HEK293 (cell line): ENCODE measurements around the gene TIMM44.

ENCODE experiments used
- CTCF ChIA-PET: fragments of 350-600 bp; formaldehyde crosslinking; extraction: SDS; loops from one replicate; lab custom pipeline; 2021; ENCODE audit warnings: antibody characterized with exemption; lab: Yijun Ruan, JAX
- POLR2A ChIA-PET: fragments of 300-600 bp; formaldehyde crosslinking; extraction: SDS; loops from one replicate; lab custom pipeline; 2020; ENCODE audit warnings: antibody characterized with exemption, inconsistent platforms; lab: Yijun Ruan, JAX
- H3K27ac ChIP-seq: fragments of 200-500 bp; sonication (Bioruptor generic); 2 replicates; pipeline ENCODE4 v1.5.1; 2014; ENCODE audit warnings: low read depth, low read length, control low read depth, inconsistent platforms; ENCODE audit errors: extremely low read depth
- H3K36me3 ChIP-seq, 2 experiments: fragments of 200-500 bp in 1 of 2; sonication (Bioruptor generic) in 1 of 2; 1 replicate in 1 of 2; 2 replicates in 1 of 2; pipeline ENCODE4 v1.5.1; 2014 to 2017; ENCODE audit warnings: inconsistent platforms in 2 of 2, low read length in 2 of 2; ENCODE audit not compliant: control insufficient read depth in 2 of 2, insufficient read depth in 1 of 2
- H3K4me1 ChIP-seq: fragments of 200-500 bp; sonication (Bioruptor generic); 2 replicates; pipeline ENCODE4 v1.5.1; 2014; ENCODE audit warnings: mild to moderate bottlenecking, low read length, inconsistent platforms; ENCODE audit not compliant: control insufficient read depth, insufficient read depth
- H3K4me3 ChIP-seq: 2 replicates; pipeline ENCODE4 v1.5.1; 2011; ENCODE audit warnings: low read depth, mild to moderate bottlenecking, control low read depth, low read length, moderate library complexity
- H3K9me3 ChIP-seq: fragments of 200-500 bp; sonication (Bioruptor generic); 2 replicates; pipeline ENCODE4 v1.5.1; 2014; ENCODE audit warnings: low read depth, low read length, inconsistent platforms; ENCODE audit not compliant: control insufficient read depth, insufficient read depth
- BCL11B ChIP-seq: fragments of 450-650 bp; formaldehyde crosslinking; IDR thresholded peaks from 2 replicates; pipeline ENCODE4 v1.5.1; 2016; ENCODE audit warnings: low read depth, missing biosample characterization, missing genetic modification characterization
- CTCF ChIP-seq: fragments of 450-650 bp; formaldehyde crosslinking; IDR thresholded peaks from 2 replicates; pipeline ENCODE4 v1.5.1; 2016; ENCODE audit warnings: missing biosample characterization, missing genetic modification characterization
- GLIS1 ChIP-seq: fragments of 450-650 bp; formaldehyde crosslinking; IDR thresholded peaks from 2 replicates; pipeline ENCODE4 v1.5.1; 2016; ENCODE audit warnings: missing biosample characterization, missing genetic modification characterization
- GLIS2 ChIP-seq: fragments of 450-650 bp; formaldehyde crosslinking; IDR thresholded peaks from 2 replicates; pipeline ENCODE4 v1.5.1; 2016; ENCODE audit warnings: missing biosample characterization, missing genetic modification characterization
- KLF1 ChIP-seq: fragments of 450-650 bp; formaldehyde crosslinking; IDR thresholded peaks from 2 replicates; pipeline ENCODE4 v1.5.1; 2016; ENCODE audit warnings: missing biosample characterization, missing genetic modification characterization
- OSR2 ChIP-seq: fragments of 450-650 bp; formaldehyde crosslinking; IDR thresholded peaks from 2 replicates; pipeline ENCODE4 v1.5.1; 2016; ENCODE audit warnings: missing biosample characterization, missing genetic modification characterization
- PRDM4 ChIP-seq: fragments of 450-650 bp; formaldehyde crosslinking; IDR thresholded peaks from 2 replicates; pipeline ENCODE4 v1.5.1; 2017; ENCODE audit warnings: missing biosample characterization, missing genetic modification characterization
- SP3 ChIP-seq: fragments of 450-650 bp; formaldehyde crosslinking; IDR thresholded peaks from 2 replicates; pipeline ENCODE4 v1.5.1; 2016; ENCODE audit warnings: missing biosample characterization, missing genetic modification characterization
- ZBTB1 ChIP-seq: fragments of 450-650 bp; formaldehyde crosslinking; IDR thresholded peaks from 2 replicates; pipeline ENCODE4 v1.5.1; 2016; ENCODE audit warnings: missing biosample characterization, missing genetic modification characterization
- ZBTB10 ChIP-seq: fragments of 450-650 bp; formaldehyde crosslinking; IDR thresholded peaks from 2 replicates; pipeline ENCODE4 v1.5.1; 2016; ENCODE audit warnings: missing biosample characterization, missing genetic modification characterization
- ZBTB17 ChIP-seq: fragments of 450-650 bp; formaldehyde crosslinking; IDR thresholded peaks from 2 replicates; pipeline ENCODE4 v1.5.1; 2016; ENCODE audit warnings: missing biosample characterization, missing genetic modification characterization
- ZBTB26 ChIP-seq: fragments of 450-650 bp; formaldehyde crosslinking; optimal IDR thresholded peaks from 2 replicates; pipeline ENCODE3; 2016; ENCODE audit warnings: missing biosample characterization, mild to moderate bottlenecking, missing genetic modification characterization
- ZBTB7A ChIP-seq: fragments of 450-650 bp; formaldehyde crosslinking; IDR thresholded peaks from 2 replicates; pipeline ENCODE4 v1.5.1; 2016; ENCODE audit warnings: low read depth, missing biosample characterization, missing genetic modification characterization
- ZBTB8A ChIP-seq: fragments of 450-650 bp; formaldehyde crosslinking; IDR thresholded peaks from 2 replicates; pipeline ENCODE4 v1.5.1; 2016; ENCODE audit warnings: missing biosample characterization, missing genetic modification characterization
- ZEB2 ChIP-seq: fragments of 450-650 bp; formaldehyde crosslinking; IDR thresholded peaks from 2 replicates; pipeline ENCODE4 v1.5.1; 2016; ENCODE audit warnings: missing biosample characterization, missing genetic modification characterization
- ZIC2 ChIP-seq: fragments of 450-650 bp; formaldehyde crosslinking; IDR thresholded peaks from 2 replicates; pipeline ENCODE4 v1.5.1; 2016; ENCODE audit warnings: missing biosample characterization, missing genetic modification characterization
- ZNF112 ChIP-seq: fragments of 450-650 bp; formaldehyde crosslinking; IDR thresholded peaks from 2 replicates; pipeline ENCODE4 v1.5.0; 2017; ENCODE audit warnings: missing biosample characterization, missing genetic modification characterization
- ZNF133 ChIP-seq: fragments of 450-650 bp; formaldehyde crosslinking; IDR thresholded peaks from 2 replicates; pipeline ENCODE4 v1.5.1; 2016; ENCODE audit warnings: missing biosample characterization, missing genetic modification characterization
- ZNF175 ChIP-seq: fragments of 450-650 bp; formaldehyde crosslinking; IDR thresholded peaks from 2 replicates; pipeline ENCODE4 v1.5.1; 2016; ENCODE audit warnings: missing biosample characterization, missing genetic modification characterization
- ZNF184 ChIP-seq: fragments of 450-650 bp; IDR thresholded peaks from 2 replicates; pipeline ENCODE4 v1.5.1; 2018; ENCODE audit warnings: missing biosample characterization, mild to moderate bottlenecking, missing genetic modification characterization
- ZNF211 ChIP-seq: fragments of 450-650 bp; formaldehyde crosslinking; IDR thresholded peaks from 2 replicates; pipeline ENCODE4 v1.5.1; 2016; ENCODE audit warnings: low read depth, missing biosample characterization, missing genetic modification characterization
- ZNF223 ChIP-seq: fragments of 450-650 bp; formaldehyde crosslinking; IDR thresholded peaks from 2 replicates; pipeline ENCODE4 v1.5.1; 2016; ENCODE audit warnings: missing biosample characterization, missing genetic modification characterization
- ZNF324 ChIP-seq: fragments of 450-650 bp; formaldehyde crosslinking; IDR thresholded peaks from 2 replicates; pipeline ENCODE4 v1.5.1; 2016; ENCODE audit warnings: missing biosample characterization, missing genetic modification characterization
- ZNF335 ChIP-seq: fragments of 450-650 bp; formaldehyde crosslinking; conservative IDR thresholded peaks from 2 replicates; pipeline ENCODE4 v1.5.1; 2016; ENCODE audit warnings: missing biosample characterization, missing genetic modification characterization
- ZNF426 ChIP-seq: fragments of 450-650 bp; formaldehyde crosslinking; IDR thresholded peaks from 2 replicates; pipeline ENCODE4 v1.5.1; 2017; ENCODE audit warnings: missing biosample characterization, missing genetic modification characterization, mild to moderate bottlenecking, inconsistent platforms, moderate library complexity
- ZXDB ChIP-seq: fragments of 450-650 bp; formaldehyde crosslinking; IDR thresholded peaks from 2 replicates; pipeline ENCODE4 v1.5.1; 2016; ENCODE audit warnings: missing biosample characterization, missing genetic modification characterization

Gene TIMM44

GRCh38 chr19:7905268-7905667 is 38.2 kb downstream of the TIMM44 start:
- ChIA-PET POLR2A (no interaction called here), CTCF (no interaction called here)
- Histone ChIP-seq H3K4me3 (peak overlapping the region; percentile 12), H3K27ac (no peak overlapping the region), H3K9me3 (no peaks in the 10 kb centered on the region), H3K4me1 (peaks cover 5% of the 10 kb centered on the region; the same call in 1 of the 2 replicates), H3K36me3 (peaks cover 0 to 33% of the 10 kb centered on the region in 2 experiments; a peak in 1 of 3 replicates)
- peak; percentile 59; the same call in 1 of the 2 replicates for TF ChIP-seq GLIS2 (tag by site-specific recombination)
- no peak for TF ChIP-seq ZNF184 (tag by site-specific recombination)
- peak; percentile 51 for TF ChIP-seq ZIC2 (tag by site-specific recombination)
- no peak for TF ChIP-seq ZBTB1 (tag by site-specific recombination)
- TF ChIP-seq GLIS1 (tag by site-specific recombination), result peak; percentile 95
- no peak for TF ChIP-seq ZNF175 (tag by site-specific recombination)

- peak overlapping the region; percentile 90 for H3K4me3 ChIP-seq
- ChIA-PET POLR2A (interaction anchor here (1.0 to 1.9 kb wide), 16 partner anchors 8 to 97 kb away, joined by 3 to 25 read pairs (median 8); partner anchors contain the start of genes LRRC8E, PRR36, SNAPC2 and TGFBR3L), CTCF (interaction anchor here (0.8 to 1.5 kb wide), 12 partner anchors 11 to 85 kb away, joined by 3 to 12 read pairs (median 3); partner anchors contain the start of gene SNAPC2)
- peaks cover 5% of the 10 kb centered on the region; the same call in 1 of the 2 replicates for H3K4me1 ChIP-seq
- no peaks in the 10 kb centered on the region for H3K9me3 ChIP-seq
- H3K27ac ChIP-seq, result peak overlapping the region; percentile 77
- H3K36me3 ChIP-seq, result peaks cover 0 to 35% of the 10 kb centered on the region in 2 experiments; a peak in 1 of 3 replicates
- peak; percentile 19; the same call in 1 of the 2 replicates for TF ChIP-seq CTCF
- no peak for TF ChIP-seq ZNF184 (tag by site-specific recombination)
- TF ChIP-seq ZBTB7A, result peak; percentile 58; the same call in 1 of the 2 replicates
- TF ChIP-seq ZNF426 (tag by site-specific recombination), result no peak
- TF ChIP-seq ZBTB8A (tag by site-specific recombination), result 0 out of 2 replicates have a peak, but pooled peaks have one; percentile 14
- peak; percentile 54; the same call in 1 of the 2 replicates for TF ChIP-seq ZEB2 (tag by site-specific recombination)
- no peak for TF ChIP-seq PRDM4 (tag by site-specific recombination)
- no peak for TF ChIP-seq ZNF112 (tag by site-specific recombination)
- 0 out of 2 replicates have a peak, but pooled peaks have one; percentile 68 for TF ChIP-seq BCL11B (tag by site-specific recombination)
- TF ChIP-seq ZNF223 (tag by site-specific recombination), result no peak
- no peak for TF ChIP-seq ZNF211 (tag by site-specific recombination)
- peak; percentile 54 for TF ChIP-seq ZNF335 (tag by site-specific recombination)
- peak; percentile 44 for TF ChIP-seq SP3 (tag by site-specific recombination)
- TF ChIP-seq ZXDB (tag by site-specific recombination), result 0 out of 2 replicates have a peak, but pooled peaks have one; percentile 33
- 0 out of 2 replicates have a peak, but pooled peaks have one; percentile 27 for TF ChIP-seq ZBTB17 (tag by site-specific recombination)
- TF ChIP-seq OSR2 (tag by site-specific recombination), result no peak
- no peak for TF ChIP-seq ZNF133 (tag by site-specific recombination)
- TF ChIP-seq ZNF324 (tag by site-specific recombination), result no peak
- TF ChIP-seq ZBTB10 (tag by site-specific recombination), result peak; percentile 47; the same call in 1 of the 2 replicates
- TF ChIP-seq ZBTB26, result peak; percentile 32
- TF ChIP-seq KLF1 (tag by site-specific recombination), result no peak
Observed at GRCh38 chr19:7904074-7905020, 39.1 kb downstream of the TIMM44 start.
